NCI-H510A treated with DMSO at 0.1 percent for 48 hours (cell line): ENCODE results near the gene FAM131C.

ENCODE experiments used
- DNase-seq: peaks from one replicate; lab custom pipeline; 2025; lab: John Stamatoyannopoulos, UW

The FAM131C gene

DNA sequence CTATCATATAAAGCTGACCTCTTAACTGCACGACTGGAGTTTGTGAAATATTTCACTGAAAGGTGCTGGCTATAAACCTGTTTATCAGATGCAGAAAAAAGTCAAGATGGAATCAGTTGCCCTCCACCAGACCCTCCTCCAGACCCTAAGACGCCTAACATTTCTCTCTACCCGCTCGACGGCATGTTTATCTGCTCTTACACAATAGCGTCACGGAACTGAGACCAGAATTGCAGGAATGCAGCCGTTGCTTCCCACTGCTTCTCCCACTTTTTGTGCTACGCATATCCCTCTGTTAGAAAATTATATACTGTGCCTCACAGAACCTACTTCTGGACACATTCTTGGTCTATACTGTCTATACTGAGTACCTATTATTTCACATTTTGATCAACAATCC lies 28.2 kb upstream of the FAM131C start:
- no peak for DNase-seq

DNA sequence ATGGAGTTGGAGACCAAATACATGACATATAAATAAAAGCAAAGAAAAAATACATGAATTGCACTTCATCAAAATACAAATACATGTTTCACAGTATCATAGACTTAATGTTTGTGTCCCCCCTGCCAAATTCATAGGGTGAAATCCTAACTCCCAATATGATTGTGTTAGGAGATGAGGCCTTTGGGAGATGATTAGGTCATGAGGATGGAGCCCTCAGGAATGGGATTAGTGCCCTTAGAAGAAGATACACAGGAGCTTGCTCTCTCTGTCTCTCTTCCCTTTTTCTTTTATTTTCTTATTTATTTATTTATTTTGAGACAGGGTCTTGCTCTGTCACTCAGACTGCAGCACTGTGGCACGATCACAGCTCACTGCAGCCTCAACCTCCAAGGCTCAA lies 26.0 kb upstream of the FAM131C start:
- no peak for DNase-seq

- no peak for DNase-seq
Measured at GRCh38 chr1:16095447-16095846, 22.0 kb upstream of the FAM131C start.

DNA sequence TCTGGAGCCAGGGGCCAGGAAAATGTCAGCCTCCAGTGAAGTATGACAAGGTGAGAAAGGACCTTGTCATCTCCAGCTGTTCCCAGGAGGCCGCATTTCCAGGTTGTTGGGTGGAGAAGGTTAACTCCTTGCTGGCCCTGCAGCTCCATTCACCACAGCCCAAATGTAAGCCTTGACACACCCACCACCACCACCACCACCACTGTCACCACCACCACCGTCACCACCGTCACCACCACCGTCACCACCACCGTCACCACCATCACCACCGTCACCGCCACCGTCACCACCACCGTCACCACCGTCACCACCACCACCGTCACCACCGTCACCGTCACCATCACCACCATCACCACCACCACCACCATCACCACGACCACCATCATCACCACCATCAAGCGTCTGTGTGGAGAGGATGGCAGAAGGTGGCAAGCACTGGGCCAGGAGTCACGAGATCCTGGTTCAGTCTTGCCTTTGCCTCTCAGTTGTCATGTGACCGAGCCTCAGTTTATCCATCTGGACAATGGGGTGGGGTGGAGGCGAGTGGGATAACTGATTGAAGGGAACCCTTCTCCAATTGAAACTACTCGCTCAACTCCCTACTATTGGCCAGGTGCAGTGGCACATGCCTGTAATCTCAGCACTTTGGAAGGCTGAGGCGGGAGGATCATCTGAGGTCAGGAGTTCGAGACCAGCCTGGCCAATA lies 21.2 kb upstream of the FAM131C start:
- DNase-seq = no peak

DNA sequence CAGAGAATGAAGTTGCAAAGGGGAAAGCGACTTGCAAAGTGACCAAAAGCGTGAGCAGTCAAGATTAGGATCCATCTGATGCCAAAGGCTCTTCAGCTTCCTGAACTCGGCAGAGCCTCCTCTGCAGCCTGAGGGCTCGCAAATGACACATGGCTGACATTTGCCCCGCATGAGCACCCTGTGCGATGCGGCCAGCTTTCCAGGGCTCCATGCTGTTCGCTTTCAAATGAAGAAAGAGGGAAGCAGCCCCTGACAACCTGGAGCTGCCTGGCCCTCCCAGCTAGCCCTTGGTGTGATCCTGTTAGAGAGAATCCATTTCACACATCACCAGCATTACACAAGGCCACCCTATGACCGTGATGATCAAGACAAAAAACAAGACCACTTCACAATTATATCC lies 20.2 kb upstream of the FAM131C start:
- DNase-seq = no peak

- no peak for DNase-seq
Measured at GRCh38 chr1:16092923-16093511, 19.6 kb upstream of the FAM131C start.

GRCh38 chr1:16092097-16092922 lies 18.9 kb upstream of the FAM131C start:
- no peak for DNase-seq

DNA sequence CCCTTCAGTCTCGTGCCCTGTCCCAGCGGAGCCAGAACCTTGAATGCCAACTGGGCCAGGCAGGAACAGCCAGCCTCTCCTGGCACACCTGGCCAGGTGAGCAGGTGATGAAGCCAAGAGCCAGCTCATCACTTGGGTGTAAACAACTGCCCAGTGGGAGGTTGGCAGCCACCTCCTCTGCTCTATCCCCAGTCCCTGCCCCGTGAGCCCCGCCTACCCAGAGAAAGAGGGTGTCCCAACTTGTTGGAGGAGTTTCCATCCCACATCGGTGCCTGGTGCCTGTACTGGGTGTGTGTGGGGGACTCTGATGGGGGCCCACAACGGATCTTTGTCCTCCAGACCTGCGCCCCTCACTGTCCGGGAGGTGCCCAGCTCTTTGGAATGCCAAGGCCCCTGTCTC lies 17.8 kb upstream of the FAM131C start:
- peak; percentile 90 for DNase-seq

DNA sequence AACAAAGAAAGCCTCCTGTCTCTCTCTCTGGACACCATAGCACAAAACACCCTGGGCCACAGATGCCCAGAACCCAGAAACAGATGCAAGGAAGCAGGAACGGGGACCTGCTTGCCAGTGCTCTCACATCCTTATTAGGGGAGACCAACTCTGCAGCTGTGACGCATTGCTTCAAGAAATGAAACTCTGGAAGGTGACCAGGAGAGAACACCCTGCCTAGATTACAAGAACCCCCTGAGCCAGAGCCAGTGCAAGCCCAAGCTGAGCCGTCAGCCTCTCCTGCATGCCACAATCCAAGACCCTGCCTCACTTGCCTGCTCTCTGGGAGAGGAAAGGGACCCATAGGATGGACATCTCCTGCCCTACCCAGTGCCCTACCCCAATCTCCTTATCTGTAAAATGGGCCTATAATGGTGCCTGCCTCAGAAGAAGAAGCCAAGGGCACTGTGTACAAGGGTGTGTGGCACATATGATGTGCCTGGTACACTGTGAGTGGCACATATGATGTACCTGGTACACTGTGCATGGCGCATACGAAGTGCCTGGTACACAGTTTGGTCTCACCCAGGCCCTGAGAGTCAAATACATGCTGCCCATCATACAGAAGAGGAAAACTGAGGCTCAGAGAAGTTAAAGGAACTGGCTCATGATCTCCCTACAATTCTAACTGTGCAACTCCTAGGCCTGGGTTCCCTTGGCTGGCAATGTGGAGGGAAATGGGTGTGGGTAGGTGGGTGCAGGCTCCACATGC lies 16.8 kb upstream of the FAM131C start:
- DNase-seq = no peak

GRCh38 chr1:16088996-16089395 lies 15.5 kb upstream of the FAM131C start:
- DNase-seq = no peak

DNA sequence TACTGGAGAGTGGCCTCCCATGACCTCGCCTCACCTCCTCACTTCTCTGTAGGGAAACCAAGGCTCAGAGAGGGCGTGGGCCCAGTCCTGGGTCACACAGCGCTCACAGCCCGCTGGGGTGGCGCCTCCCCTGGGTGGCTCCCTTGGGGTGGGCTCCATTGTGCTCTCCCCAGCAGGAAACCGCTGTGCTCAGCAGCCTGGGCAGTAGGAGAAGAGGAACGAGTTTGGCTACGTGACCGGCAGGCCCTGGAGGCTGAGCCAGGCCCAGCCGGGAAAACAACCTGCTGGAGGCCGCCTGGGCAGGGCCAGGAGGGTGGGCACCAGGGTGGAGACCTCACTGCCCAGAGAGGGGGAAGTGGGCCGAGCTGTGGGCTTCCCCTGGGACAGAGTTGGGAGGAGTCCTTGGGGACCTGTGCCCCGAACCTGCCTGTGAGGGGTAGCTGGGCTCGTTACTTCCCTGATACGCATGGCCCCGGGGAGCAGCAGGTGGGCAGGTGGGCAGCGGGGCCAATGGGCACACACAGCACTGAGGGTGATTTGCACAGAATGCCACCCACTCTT lies 15.0 kb upstream of the FAM131C start:
- DNase-seq = no peak

DNA sequence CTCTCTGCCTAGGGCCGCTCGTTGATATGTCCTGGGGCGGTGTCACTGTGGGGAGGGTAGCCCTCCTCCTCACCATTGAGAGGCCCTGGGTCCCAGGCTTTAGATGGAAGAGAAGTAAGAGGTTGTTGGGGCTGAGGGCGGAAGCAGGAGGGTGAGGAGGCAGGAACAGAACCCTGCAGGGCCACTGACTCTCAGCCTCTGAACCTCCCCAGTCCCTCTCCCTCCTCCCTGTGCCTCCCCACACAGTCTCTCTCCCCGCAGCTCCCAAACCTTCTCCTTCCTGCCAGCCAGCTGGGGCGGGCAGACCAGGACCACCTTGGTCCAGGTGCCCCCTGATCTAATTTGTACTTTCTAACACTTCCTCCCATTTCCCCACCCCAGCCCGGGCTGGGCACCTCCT lies 14.3 kb upstream of the FAM131C start:
- no peak for DNase-seq

GRCh38 chr1:16085522-16085921 lies 12.1 kb upstream of the FAM131C start:
- DNase-seq = no peak

DNA sequence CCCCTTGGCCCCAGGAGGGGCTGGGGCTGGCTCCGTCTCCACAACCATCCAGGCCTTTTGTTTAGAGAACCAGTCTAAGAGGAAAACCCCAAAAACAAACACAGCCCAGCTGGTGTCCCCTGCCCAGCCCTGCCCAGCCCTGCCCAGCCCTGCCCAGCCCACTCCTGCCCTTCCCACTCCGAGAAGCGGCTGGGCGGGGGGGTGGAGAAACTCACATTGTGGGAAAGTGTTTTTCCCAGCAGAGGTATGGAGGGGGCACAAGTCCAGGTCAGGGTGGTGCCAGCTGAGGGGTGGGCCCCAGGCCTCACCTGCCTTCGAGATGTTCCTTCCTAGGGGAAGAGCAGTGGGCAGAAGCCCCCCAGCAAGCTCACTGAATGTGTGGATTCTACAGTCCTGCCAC lies 10.0 kb upstream of the FAM131C start:
- no peak for DNase-seq

DNA sequence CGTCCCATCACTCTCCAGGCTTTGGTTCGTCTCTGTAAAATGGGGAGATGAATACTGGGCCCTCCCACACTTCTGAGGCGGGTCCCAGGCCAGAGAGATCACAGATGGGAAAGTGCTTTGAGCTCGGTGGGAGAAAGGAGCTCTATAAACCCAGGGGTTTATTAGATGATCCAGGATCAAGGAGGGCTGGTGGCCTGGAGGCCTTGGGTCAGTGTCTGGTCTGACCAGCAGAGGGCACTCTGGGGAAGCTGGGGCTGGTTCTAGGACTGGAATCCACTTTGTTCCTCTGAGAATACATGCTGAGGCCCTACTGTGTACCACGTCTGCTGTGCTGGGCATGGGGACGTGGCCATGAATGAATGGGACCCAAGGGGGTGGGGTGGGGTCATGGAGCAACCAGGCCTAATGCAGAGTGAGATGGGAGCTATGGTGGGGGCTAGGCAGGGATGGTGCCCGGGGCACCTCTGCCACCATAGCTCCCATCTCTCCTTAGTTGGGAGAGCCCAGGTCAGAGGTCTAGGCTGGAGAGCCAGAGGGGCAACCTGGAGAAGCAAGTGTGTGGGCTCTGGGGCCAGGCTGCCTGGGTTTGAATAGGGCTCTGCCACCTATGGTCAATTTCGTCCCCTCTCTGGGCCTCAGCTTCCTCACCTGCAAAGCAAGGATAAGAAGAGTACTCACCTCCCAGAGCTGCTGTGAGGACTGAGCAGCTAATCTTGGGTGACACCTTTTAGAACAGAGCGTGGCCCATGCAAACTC lies 9.0 kb upstream of the FAM131C start:
- DNase-seq = peak; percentile 88

DNA sequence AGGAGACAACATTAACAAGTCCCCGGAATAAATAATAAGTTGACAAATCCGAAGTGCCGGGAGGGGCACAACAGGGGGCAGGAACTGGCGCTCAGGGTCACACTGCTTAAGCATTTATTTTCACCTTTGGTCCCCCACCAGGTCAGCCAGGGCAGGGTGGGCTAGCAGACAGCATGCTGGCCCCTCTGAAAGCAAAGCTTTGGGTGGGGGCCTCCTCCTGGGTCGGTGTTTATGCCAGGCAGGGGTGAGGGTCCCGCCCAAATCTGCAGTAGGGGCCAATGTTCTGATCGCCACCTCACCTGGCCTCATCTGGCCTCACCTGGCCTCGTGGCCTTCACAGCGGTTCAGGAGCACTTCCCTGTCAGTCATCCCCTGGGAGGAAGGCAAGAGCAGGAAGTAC lies 8.2 kb upstream of the FAM131C start:
- DNase-seq = no peak

DNA sequence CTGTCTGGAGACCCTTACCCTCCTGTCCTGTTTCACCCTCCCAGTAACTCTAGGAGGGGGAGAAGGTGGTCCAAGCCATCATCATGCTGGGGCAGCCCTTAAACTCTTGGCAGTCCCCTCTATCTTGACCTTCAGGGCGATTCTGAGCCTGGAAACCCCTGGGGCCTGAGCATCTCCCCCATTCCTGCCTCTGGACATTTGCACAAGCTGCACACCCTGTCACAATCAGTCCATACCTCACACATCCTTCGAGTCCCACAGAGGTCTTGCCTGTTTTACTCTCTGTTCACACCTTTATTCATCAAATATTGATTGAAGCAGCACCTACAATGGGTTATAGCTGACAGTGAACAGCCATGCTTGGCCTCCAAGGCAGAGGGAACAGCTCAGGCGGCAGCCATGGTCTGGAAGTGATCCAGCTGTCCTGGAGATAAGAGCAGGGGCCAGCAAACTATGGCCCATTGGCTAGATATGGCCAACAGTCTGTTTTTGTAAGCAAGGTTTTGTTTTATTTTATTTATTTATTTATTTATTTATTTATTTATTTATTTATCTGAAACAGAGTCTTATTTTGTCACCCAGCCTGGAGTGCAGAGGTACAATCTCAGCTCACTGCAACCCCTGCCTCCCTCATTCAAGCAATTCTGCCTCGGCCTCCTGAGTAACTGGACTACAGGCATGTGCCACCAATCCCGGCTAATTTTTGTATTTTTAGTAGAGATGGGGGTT lies 7.1 kb upstream of the FAM131C start:
- no peak for DNase-seq

DNA sequence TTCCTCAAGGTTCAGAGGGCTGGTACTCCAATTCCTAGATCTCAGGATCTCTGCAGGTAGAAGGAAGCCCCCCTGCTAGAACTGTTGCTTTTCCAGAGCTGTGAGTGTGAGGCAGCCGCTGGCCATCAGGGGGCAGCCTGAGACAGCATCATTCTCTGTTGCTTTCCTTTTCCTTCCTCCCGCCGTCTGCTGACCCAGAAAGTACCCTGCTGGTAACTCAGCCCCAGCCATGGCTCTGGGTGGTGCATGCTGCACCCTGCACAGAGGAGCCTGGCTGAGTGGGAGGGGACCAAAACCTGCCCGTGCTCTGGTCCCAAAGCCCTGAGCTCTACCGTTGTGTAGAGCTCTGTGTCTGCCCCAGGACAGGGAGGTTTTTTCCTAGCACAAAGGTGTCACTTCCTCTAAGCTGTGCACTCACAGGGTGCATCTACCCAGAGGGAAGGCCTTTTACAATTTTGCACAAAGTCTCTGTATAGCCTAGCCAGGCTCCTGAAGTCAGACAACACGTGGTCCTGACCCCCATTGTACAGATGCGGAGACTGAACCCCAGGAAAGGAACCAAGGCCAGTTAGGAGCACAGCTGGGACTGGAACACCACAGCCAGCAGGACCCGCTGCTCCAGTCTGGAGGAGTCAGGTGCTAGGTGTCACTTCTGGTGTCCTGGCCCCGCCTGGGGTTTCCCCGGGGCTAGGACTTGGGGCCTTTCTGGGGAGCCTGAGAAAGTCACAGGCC lies 5.6 kb upstream of the FAM131C start:
- DNase-seq = peak; percentile 96

DNA sequence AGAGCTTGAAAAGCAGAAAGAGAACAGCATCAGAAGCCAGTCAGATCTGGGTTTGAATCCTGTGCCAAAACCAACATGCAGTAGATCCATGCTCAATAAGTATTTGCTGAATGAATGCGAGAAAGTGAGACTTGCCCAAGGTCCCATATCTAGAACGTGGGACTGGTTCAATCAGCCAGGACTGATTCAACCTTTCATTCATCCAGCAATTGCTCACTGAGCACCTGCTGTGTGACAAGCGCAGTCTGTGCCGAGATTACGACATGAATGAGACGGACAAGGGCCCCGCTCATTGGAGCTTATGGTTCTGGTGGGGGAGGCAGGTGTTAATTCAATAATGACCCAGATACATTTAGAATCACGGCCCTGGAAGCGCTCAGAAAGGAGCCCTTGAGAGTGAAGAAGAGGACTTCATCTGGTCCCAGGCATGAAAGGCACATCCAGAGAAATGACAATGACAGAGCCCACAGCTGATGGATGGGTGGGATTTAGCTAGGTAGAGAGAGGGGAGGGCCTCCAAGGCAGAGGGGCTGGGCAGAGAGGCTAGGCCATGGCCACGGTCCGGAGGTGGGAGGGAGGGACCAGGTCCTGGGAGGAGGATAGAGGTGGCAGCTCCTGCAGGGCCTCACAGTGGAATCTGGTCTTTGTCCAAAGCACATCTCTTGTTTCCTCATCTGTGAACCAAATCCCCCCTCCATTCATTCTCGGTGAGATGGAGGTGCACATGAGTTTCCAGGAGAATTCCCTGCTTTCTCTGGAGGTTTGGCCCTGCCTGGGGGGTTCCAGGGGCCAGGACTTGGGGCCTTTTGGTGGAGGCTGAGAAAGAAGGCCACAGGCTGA lies 4.2 kb upstream of the FAM131C start:
- no peak for DNase-seq
